Ovary (tissue), 9 donors: ENCODE results near the gene UGT1A7. TPM values are rescaled to one million over a fixed set of nuclear protein-coding genes. Genes with fewer than 3 reads are reported as not detected.

Experiments
- DNase-seq, 5 donors: peaks; one replicate each; pipeline ENCODE4 v3.0.0-alpha.2; 2019 to 2020
- H3K27ac ChIP-seq, 2 donors: fragments of 200-600 bp; one replicate each; pipeline versions ENCODE4 v1.5.1 to v1.8.0; 2019 to 2022
- H3K27me3 ChIP-seq: fragments of 200-600 bp; one replicate; pipeline ENCODE4 v1.8.0; 2022
- H3K36me3 ChIP-seq: fragments of 200-600 bp; sonication (generic); one replicate; pipeline ENCODE4 v1.5.1; 2019
- H3K4me1 ChIP-seq: one replicate; pipeline ENCODE4 v1.8.1; 2013; ENCODE audit warnings: mild to moderate bottlenecking, moderate library complexity; ENCODE audit not compliant: insufficient read depth
- H3K4me3 ChIP-seq: fragments of 200-600 bp; sonication (generic); one replicate; pipeline ENCODE4 v1.5.1; 2017
- H3K9me3 ChIP-seq, 2 donors: fragments of 200-600 bp in 1 of 2; sonication (generic) in 1 of 2; one replicate each; pipeline versions ENCODE4 v1.5.1 to v1.8.1; 2013 to 2019; ENCODE audit warnings: mild to moderate bottlenecking in 1 of 2, moderate library complexity in 1 of 2
- CTCF ChIP-seq, 3 donors: fragments of 450-650 bp in 2 of 3; fragments of 200-600 bp in 1 of 3; IDR thresholded peaks; one replicate each; pipeline versions ENCODE4 v1.5.1 to v1.8.0; 2016 to 2022; ENCODE audit warnings: antibody characterized with exemption in 3 of 3, mild to moderate bottlenecking in 1 of 3
- EP300 ChIP-seq: sonication (generic); formaldehyde crosslinking; IDR thresholded peaks from one replicate; pipeline ENCODE4 v1.6.1; 2017; ENCODE audit warnings: antibody characterized with exemption
- POLR2A ChIP-seq: fragments of 450-650 bp; IDR thresholded peaks from one replicate; pipeline ENCODE4 v1.6.1; 2017; ENCODE audit warnings: antibody characterized with exemption, mild to moderate bottlenecking, moderate library complexity
- WGBS, 3 donors: extraction: QIAGEN DNeasy Blood & Tissue Kit in 1 of 3; methylation state at CpG; one replicate each; pipeline versions ENCODE4 v1.1.5 to v1.1.7; 2013 to 2017; 5-methylcytosine and 5-hydroxymethylcytosine counted together
- intact Hi-C, 4 donors: fragments of 100-400 bp; cut with DNase I; formaldehyde crosslinking; loops; one replicate each; pipeline versions ENCODE4 v1.11.0 to v1.15.1; 2022 to 2023
- polyA plus RNA-seq, 2 donors: library from polyadenylated mRNA; stranded (reverse); fragments of 200-250 nt in 1 of 2; fragments of 350-450 nt in 1 of 2; fragmentation: Illumina TruSeq in 1 of 2; extraction: RNeasy Lipid Tissue Mini Kit (QIAGEN cat#74804) in 1 of 2; gene quantifications; one replicate each; pipeline ENCODE4 v1.2.3, GENCODE V29; 2013 to 2014
- total RNA-seq, 7 donors: library from RNA; depleted of rRNA in 2 of 7; stranded (reverse); fragments of >200 nt in 2 of 7; fragmentation: NEBNext Ultra II Directional in 3 of 7; extraction: Animal tissue kit (Norgen Biotek cat#: 25700) in 3 of 7; gene quantifications; one replicate each; pipeline versions ENCODE4 v1.1.0 to v1.2.4, GENCODE V29; 2016 to 2023
- donor health status: DM: no; HTN: no; CAD: no; lungs with moderate emphysema.
- donor health status: DM: no; HTN: no; CAD: no.
- donor health status: Bipolar disorder and iron deficiency.
- donor health status: DM: yes; HTN: yes; CAD: no.
- donor health status: DM: no; HTN: no; CAD: no.
- donor health status: DM: yes; HTN: yes; CAD: no.

Gene UGT1A7
- total and polyA plus RNA-seq, 9 donors, result not detected

- TF ChIP-seq POLR2A (no peak), EP300 (no peak), CTCF (IDR thresholded peaks at IDR 0.05) (no peak)
- no peaks in the 10 kb centered on the region for H3K9me3 ChIP-seq
- H3K36me3 ChIP-seq, result no peaks in the 10 kb centered on the region
- WGBS, 3 donors, result 59 to 73% (median 60%) methylated on average over 8 of the region's 8 CpGs
- H3K27me3 ChIP-seq, result no peaks in the 10 kb centered on the region
- no peak for DNase-seq
- H3K4me1 ChIP-seq, result no peaks in the 10 kb centered on the region
- H3K27ac ChIP-seq, result no peak overlapping the region
- H3K4me3 ChIP-seq, result no peak overlapping the region
- intact Hi-C loops, result no loop called here
Observed at GRCh38 chr2:233803994-233804393, 122.3 kb downstream of the UGT1A7 start.

- no peaks in the 10 kb centered on the region for H3K36me3 ChIP-seq
- WGBS, 3 donors, result 71 to 80% (median 73%) methylated on average over 12 of the region's 12 CpGs
- no peaks in the 10 kb centered on the region for H3K27me3 ChIP-seq
- no peak overlapping the region for H3K4me3 ChIP-seq
- TF ChIP-seq CTCF (IDR thresholded peaks at IDR 0.05) (no peak), POLR2A (no peak), EP300 (no peak)
- no peaks in the 10 kb centered on the region for H3K9me3 ChIP-seq
- intact Hi-C loops, result no loop called here
- no peaks in the 10 kb centered on the region for H3K4me1 ChIP-seq
- DNase-seq, result peak in 2 of 5 donors; percentile 5 to 22
- H3K27ac ChIP-seq, result no peak overlapping the region
Observed at GRCh38 chr2:233807215-233807865, 125.6 kb downstream of the UGT1A7 start.

GRCh38 chr2:233807966-233808935 lies 126.5 kb downstream of the UGT1A7 start:
- H3K36me3 ChIP-seq, result no peaks in the 10 kb centered on the region
- no peak for TF ChIP-seq EP300
- TF ChIP-seq CTCF (IDR thresholded peaks at IDR 0.05), result no peak
- no peak for TF ChIP-seq POLR2A
- 61 to 76% (median 68%) methylated on average over 10 of the region's 10 CpGs for WGBS, 3 donors
- intact Hi-C loops, result no loop called here
- no peak overlapping the region for H3K27ac ChIP-seq
- H3K4me3 ChIP-seq, result no peak overlapping the region
- H3K27me3 ChIP-seq, result no peaks in the 10 kb centered on the region
- H3K4me1 ChIP-seq, result no peaks in the 10 kb centered on the region
- DNase-seq, result peak in 1 of 5 donors; percentile 10
- H3K9me3 ChIP-seq, result no peaks in the 10 kb centered on the region

GRCh38 chr2:233810385-233810784 lies 128.7 kb downstream of the UGT1A7 start:
- Histone ChIP-seq H3K4me1 (no peaks in the 10 kb centered on the region), H3K36me3 (no peaks in the 10 kb centered on the region), H3K27me3 (no peaks in the 10 kb centered on the region), H3K9me3 (no peaks in the 10 kb centered on the region), H3K4me3 (no peak overlapping the region), H3K27ac (no peak overlapping the region)
- intact Hi-C loops, result no loop called here
- no peak for DNase-seq
- 77 to 85% (median 80%) methylated on average over 6 of the region's 6 CpGs for WGBS, 3 donors
- TF ChIP-seq EP300 (no peak), POLR2A (no peak), CTCF (IDR thresholded peaks at IDR 0.05) (no peak)
